Smooth muscle cell (in vitro differentiated cells): ENCODE results near the gene SLC26A9. TPM values are rescaled to one million over a fixed set of nuclear protein-coding genes. Genes with fewer than 3 reads are reported as not detected.

Experiments
- DNase-seq: peaks from one replicate; lab custom pipeline; 2025; ENCODE audit not compliant: unreplicated experiment; lab: John Stamatoyannopoulos, UW
- H2AFZ ChIP-seq: fragments of 200-600 bp; sonication (generic); 2 replicates; pipeline ENCODE4 v1.6.0; 2016; ENCODE audit warnings: antibody characterized with exemption, low read depth, mild to moderate bottlenecking
- H3F3A ChIP-seq: fragments of 200-600 bp; sonication (generic); 2 replicates; pipeline ENCODE4 v1.6.0; 2017; ENCODE audit warnings: antibody characterized with exemption, low read depth
- H3K27ac ChIP-seq: fragments of 200-600 bp; sonication (generic); 2 replicates; pipeline ENCODE4 v1.5.1; 2016; ENCODE audit warnings: low read depth, mild to moderate bottlenecking
- H3K27me3 ChIP-seq: fragments of 200-600 bp; sonication (generic); 2 replicates; pipeline ENCODE4 v1.6.1; 2016; ENCODE audit warnings: low read depth, mild to moderate bottlenecking
- H3K36me3 ChIP-seq: fragments of 200-600 bp; sonication (generic); 2 replicates; pipeline ENCODE4 v1.5.1; 2016; ENCODE audit warnings: low read depth
- H3K4me1 ChIP-seq: fragments of 200-600 bp; sonication (generic); 2 replicates; pipeline ENCODE4 v1.5.1; 2016; ENCODE audit warnings: low read depth
- H3K4me2 ChIP-seq: fragments of 200-600 bp; sonication (generic); 2 replicates; pipeline ENCODE4 v1.6.0; 2016; ENCODE audit warnings: mild to moderate bottlenecking
- H3K4me3 ChIP-seq: fragments of 200-600 bp; sonication (generic); 2 replicates; pipeline ENCODE4 v1.5.1; 2016; ENCODE audit warnings: mild to moderate bottlenecking
- H3K79me2 ChIP-seq: fragments of 200-600 bp; sonication (generic); 2 replicates; pipeline ENCODE4 v1.6.0; 2016; ENCODE audit warnings: low read depth, mild to moderate bottlenecking
- H3K9ac ChIP-seq: fragments of 200-600 bp; sonication (generic); 2 replicates; pipeline ENCODE4 v1.6.0; 2016; ENCODE audit warnings: low read depth
- H3K9me3 ChIP-seq: fragments of 200-600 bp; sonication (generic); replicated peaks from 2 replicates; pipeline ENCODE4 v1.5.1; 2016; ENCODE audit warnings: low read depth
- H4K20me1 ChIP-seq: fragments of 200-600 bp; sonication (generic); 2 replicates; pipeline ENCODE4 v1.6.0; 2016; ENCODE audit warnings: low read depth
- WGBS: methylation state at CpG from one replicate; pipeline ENCODE4 v1.1.7; 2016; ENCODE audit warnings: low lambda C conversion rate; 5-methylcytosine and 5-hydroxymethylcytosine counted together
- polyA plus RNA-seq: library from polyadenylated mRNA; unstranded; fragments of >200 nt; fragmentation: Nextera tagmentation; extraction: Ambion mirVana; gene quantifications from 2 replicates; pipeline ENCODE4 v1.2.1, GENCODE V29; 2016
- total RNA-seq: library from RNA; depleted of rRNA; stranded (reverse); fragments of >200 nt; gene quantifications from 2 replicates; pipeline ENCODE4 v1.2.3, GENCODE V29; 2014
- TF ChIP-seq, protein P1 (sequence below): fragments of 200-600 bp; sonication (generic); IDR thresholded peaks from 2 replicates; pipeline ENCODE4 v1.5.1; 2017; ENCODE audit warnings: borderline replicate concordance, mild to moderate bottlenecking, antibody characterized with exemption; ENCODE audit not compliant: insufficient read depth, poor library complexity, severe bottlenecking

Gene SLC26A9
- total and polyA plus RNA-seq, 2 experiments from 2014 or later: not detected

DNA sequence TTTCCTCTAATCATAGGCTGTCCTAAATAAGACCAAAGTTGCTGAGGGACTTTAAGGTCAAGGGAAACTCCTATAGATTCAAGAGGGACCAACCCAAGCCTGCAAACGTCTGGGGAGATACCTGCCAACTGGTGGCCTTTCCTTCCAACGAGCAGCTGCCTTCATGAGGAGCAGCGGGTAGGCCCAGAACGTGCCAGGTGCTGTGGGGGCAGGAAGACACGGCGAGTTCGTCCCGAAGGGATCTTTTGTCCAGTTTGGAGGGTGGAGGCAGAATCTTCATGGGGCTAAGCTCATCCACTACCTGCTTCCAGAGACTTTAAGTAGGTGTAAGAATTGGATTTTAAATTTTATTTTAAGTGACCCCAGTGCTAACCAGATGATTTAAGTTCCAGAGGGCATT lies 26.0 kb upstream of the SLC26A9 start:
- no peak for DNase-seq
- no peak overlapping the region for H3K4me3 ChIP-seq
- no peaks in the 10 kb centered on the region for H3F3A ChIP-seq
- peaks cover 6% of the 10 kb centered on the region for H3K4me1 ChIP-seq
- H3K79me2 ChIP-seq: no peaks in the 10 kb centered on the region
- no peaks in the 10 kb centered on the region for H3K9me3 ChIP-seq
- H3K27ac ChIP-seq: no peak overlapping the region
- no peaks in the 10 kb centered on the region for H4K20me1 ChIP-seq
- WGBS: 88% methylated on average over 8 of the region's 8 CpGs
- no peak overlapping the region for H3K9ac ChIP-seq
- no peak overlapping the region for H3K4me2 ChIP-seq
- no peaks in the 10 kb centered on the region for H3K27me3 ChIP-seq
- no peaks in the 10 kb centered on the region for H3K36me3 ChIP-seq
- TF ChIP-seq, protein P1, sequence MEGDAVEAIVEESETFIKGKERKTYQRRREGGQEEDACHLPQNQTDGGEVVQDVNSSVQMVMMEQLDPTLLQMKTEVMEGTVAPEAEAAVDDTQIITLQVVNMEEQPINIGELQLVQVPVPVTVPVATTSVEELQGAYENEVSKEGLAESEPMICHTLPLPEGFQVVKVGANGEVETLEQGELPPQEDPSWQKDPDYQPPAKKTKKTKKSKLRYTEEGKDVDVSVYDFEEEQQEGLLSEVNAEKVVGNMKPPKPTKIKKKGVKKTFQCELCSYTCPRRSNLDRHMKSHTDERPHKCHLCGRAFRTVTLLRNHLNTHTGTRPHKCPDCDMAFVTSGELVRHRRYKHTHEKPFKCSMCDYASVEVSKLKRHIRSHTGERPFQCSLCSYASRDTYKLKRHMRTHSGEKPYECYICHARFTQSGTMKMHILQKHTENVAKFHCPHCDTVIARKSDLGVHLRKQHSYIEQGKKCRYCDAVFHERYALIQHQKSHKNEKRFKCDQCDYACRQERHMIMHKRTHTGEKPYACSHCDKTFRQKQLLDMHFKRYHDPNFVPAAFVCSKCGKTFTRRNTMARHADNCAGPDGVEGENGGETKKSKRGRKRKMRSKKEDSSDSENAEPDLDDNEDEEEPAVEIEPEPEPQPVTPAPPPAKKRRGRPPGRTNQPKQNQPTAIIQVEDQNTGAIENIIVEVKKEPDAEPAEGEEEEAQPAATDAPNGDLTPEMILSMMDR: no peak
- H2AFZ ChIP-seq: no peak overlapping the region

DNA sequence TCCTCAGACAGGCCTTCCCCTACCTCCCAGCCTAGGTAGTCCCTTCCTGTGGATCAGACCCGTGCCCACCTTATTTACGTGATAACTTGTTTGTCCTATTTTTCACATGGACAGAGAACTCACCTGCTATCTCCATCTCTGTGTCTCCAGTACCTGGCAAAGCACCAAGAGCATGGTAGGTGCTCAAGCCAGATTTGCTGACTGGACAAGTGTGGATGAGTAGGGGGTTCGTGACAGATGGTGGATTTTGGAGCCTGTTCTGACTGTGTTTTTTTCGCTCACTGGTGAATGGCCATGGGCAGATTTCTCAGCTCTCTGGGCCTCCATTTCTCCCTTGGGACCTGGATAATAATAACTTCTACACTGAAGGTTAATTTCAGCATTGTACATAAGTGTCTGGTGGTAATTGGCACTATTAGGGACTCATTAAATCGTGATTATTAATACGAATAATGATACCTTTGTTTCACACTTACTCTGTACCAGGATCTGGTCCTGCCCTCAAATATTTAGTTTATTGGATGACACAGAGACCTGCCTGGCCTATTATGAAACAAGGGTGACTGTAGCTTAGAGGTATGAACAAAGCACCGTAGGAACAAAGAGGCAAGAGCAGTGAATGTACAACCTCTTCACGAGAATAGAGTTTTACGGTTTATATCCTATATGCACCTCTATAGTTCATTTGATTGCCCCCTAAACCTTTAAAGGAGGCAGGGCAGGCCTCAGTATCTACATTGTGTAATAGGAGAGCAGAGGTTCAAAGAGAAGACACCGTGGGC lies 24.5 kb upstream of the SLC26A9 start:
- H2AFZ ChIP-seq: no peak overlapping the region
- H3K4me2 ChIP-seq: no peak overlapping the region
- WGBS: 78% methylated on average over 10 of the region's 10 CpGs
- H4K20me1 ChIP-seq: no peaks in the 10 kb centered on the region
- no peaks in the 10 kb centered on the region for H3K9me3 ChIP-seq
- H3F3A ChIP-seq: no peaks in the 10 kb centered on the region
- TF ChIP-seq, protein P1: no peak
- no peak overlapping the region for H3K27ac ChIP-seq
- H3K4me3 ChIP-seq: no peak overlapping the region
- H3K79me2 ChIP-seq: no peaks in the 10 kb centered on the region
- H3K4me1 ChIP-seq: peaks cover 6% of the 10 kb centered on the region
- no peaks in the 10 kb centered on the region for H3K27me3 ChIP-seq
- H3K36me3 ChIP-seq: no peaks in the 10 kb centered on the region
- DNase-seq: no peak
- no peak overlapping the region for H3K9ac ChIP-seq

DNA sequence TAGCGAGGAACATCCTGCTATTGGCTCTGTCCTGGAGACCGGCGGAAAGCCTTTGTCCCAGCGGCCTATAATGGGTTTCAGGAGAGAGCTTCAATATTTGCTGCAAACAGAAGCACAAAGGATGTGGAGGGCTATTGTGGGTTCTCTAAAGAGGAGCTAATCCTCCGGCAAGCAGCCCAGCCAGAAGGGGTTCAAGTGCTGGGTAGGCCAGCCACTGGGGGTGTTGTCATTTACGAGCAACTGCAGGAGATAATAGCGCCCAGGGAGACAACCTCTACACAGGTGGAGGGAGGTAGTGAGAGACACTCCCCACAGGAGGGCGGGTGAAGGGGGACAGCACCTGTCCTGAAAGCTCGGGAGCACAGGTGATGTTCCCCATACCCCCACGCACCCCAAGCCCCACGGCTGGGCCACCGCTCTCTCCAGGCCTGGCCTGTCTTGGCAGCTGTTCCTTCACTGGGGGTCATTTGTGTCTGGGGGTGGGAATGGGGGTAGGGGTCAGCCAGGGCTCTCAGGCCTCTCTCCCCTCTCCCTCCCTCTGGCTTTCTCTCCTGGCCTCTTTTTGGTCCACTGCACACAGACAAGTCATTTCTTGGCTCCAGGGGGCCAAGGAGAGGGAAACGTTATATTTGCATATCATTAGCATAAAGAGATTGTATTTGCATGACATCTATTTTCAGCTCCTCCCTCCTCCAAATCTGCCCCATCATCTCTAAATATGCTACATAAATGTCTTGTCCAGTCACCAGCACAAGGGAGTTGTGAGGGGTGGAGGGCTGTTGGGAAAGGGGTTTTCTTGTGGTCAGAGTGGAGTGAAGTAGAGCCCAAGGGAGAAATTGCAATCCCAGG lies 22.0 kb upstream of the SLC26A9 start:
- Histone ChIP-seq H3K9me3 (no peaks in the 10 kb centered on the region), H3K4me2 (no peak overlapping the region), H3K9ac (no peak overlapping the region), H3F3A (no peaks in the 10 kb centered on the region), H2AFZ (no peak overlapping the region), H3K4me3 (no peak overlapping the region), H3K79me2 (no peaks in the 10 kb centered on the region), H3K36me3 (no peaks in the 10 kb centered on the region), H3K27me3 (no peaks in the 10 kb centered on the region), H4K20me1 (no peaks in the 10 kb centered on the region), H3K4me1 (peaks cover 6% of the 10 kb centered on the region), H3K27ac (no peak overlapping the region)
- TF ChIP-seq, protein P1: no peak
- DNase-seq: no peak
- WGBS: 84% methylated on average over 13 of the region's 13 CpGs
